Peyer's patch (tissue), 4 donors: ENCODE results near the gene ATP1A1. TPM values are rescaled to one million over a fixed set of nuclear protein-coding genes. Genes with fewer than 3 reads are reported as not detected.

ENCODE experiments used
- DNase-seq, 3 donors: peaks; one replicate each; pipeline ENCODE4 v3.0.0-alpha.2; 2017 to 2019
- H3K27ac ChIP-seq, 4 donors: fragments of 200-600 bp; sonication (generic); one replicate each; pipeline ENCODE4 v1.5.1; 2016 to 2019
- H3K27me3 ChIP-seq, 2 donors: fragments of 200-600 bp; sonication (generic); one replicate each; pipeline ENCODE4 v1.5.1; 2019
- H3K36me3 ChIP-seq, 3 donors: fragments of 200-600 bp; sonication (generic); one replicate each; pipeline ENCODE4 v1.5.1; 2016 to 2019
- H3K4me1 ChIP-seq, 4 donors: fragments of 200-600 bp; sonication (generic); one replicate each; pipeline ENCODE4 v1.5.1; 2016 to 2019
- H3K4me3 ChIP-seq, 4 donors: fragments of 200-600 bp; sonication (generic); 1 replicate in 3 of 4; 2 replicates in 1 of 4; pipeline ENCODE4 v1.5.1; 2016 to 2019; ENCODE audit warnings: mild to moderate bottlenecking in 1 of 4
- H3K9me3 ChIP-seq, 4 donors: fragments of 200-600 bp; sonication (generic); one replicate each; pipeline ENCODE4 v1.5.1; 2016 to 2019; ENCODE audit warnings: mild to moderate bottlenecking in 1 of 4
- CTCF ChIP-seq, 6 experiments: fragments of 450-650 bp in 4 of 6; fragments of 200-600 bp in 2 of 6; sonication (generic) in 1 of 6; IDR thresholded peaks; one replicate each; pipeline ENCODE4 v1.5.1; 2017 to 2019; ENCODE audit warnings: antibody characterized with exemption in 6 of 6, mild to moderate bottlenecking in 3 of 6, moderate library complexity in 1 of 6
- POLR2A ChIP-seq, 2 donors: fragments of 450-650 bp; IDR thresholded peaks; one replicate each; pipeline ENCODE4 v1.5.1; 2017; ENCODE audit warnings: antibody characterized with exemption in 2 of 2, mild to moderate bottlenecking in 2 of 2, moderate library complexity in 2 of 2
- total RNA-seq, 4 donors: library from RNA; depleted of rRNA; stranded (reverse); fragments of >200 nt; gene quantifications; one replicate each; pipeline ENCODE4 v1.1.0, GENCODE V29; 2016

Gene ATP1A1
- total RNA-seq, 4 donors from 2014 or later, result 229 to 4,700 (median 2,986) TPM

DNA sequence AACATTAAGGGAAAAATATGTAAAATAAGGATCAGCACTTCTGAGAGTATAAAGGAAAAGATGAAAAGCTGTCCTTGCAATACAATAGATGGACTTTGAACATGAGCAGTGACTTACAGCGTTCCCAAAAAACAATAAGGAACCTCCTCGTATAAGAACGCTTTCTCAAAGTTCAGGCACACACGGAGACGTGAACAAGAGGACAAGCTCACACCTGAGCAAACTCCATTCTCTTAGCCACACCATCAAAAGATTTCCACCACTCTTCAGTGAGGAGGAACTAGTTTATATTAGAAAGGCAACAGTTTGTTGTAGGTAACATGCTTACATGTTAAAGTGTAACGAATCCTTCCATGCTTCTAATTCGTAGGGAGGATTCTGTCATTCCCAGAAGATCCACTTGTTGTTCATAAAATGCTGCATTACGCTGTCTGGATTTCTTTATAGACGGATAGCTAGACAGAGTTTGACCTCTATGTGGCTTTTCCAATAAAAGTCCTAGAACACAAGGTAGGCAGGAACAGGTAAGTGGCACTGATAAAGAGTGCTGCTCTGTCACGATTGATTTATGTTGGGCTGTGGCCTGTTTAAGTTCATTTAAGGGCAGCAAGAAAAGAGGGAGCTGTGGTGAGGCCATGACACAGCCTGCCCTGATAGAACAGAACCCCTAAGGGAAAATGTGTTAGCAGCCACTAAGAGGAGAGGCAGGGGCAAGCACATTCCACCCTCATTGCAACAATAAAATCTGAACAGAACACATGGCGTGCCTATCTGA lies 37.0 kb upstream of the ATP1A1 start:
- no peaks in the 10 kb centered on the region for H3K27me3 ChIP-seq
- peak overlapping the region in 3 of 4 donors; percentile 63 to 83 (median 76) for H3K27ac ChIP-seq
- no peak for DNase-seq
- H3K9me3 ChIP-seq, result no peaks in the 10 kb centered on the region
- H3K4me1 ChIP-seq, result peaks cover 0 to 35% (median 4%) of the 10 kb centered on the region in 4 donors
- H3K36me3 ChIP-seq, result no peaks in the 10 kb centered on the region
- TF ChIP-seq POLR2A (IDR thresholded peaks at IDR 0.05), result peak; percentile 13 to 34
- TF ChIP-seq CTCF (IDR thresholded peaks at IDR 0.05), result peak in 3 of 6 experiments; percentile 13 to 28 (median 24)
- no peak overlapping the region for H3K4me3 ChIP-seq

GRCh38 chr1:116337398-116337797 lies 35.6 kb upstream of the ATP1A1 start:
- H3K27ac ChIP-seq, result peak overlapping the region in 3 of 4 donors; percentile 63 to 83 (median 76)
- TF ChIP-seq CTCF (IDR thresholded peaks at IDR 0.05), result no peak
- TF ChIP-seq POLR2A (IDR thresholded peaks at IDR 0.05), result no peak
- DNase-seq, result no peak
- no peaks in the 10 kb centered on the region for H3K27me3 ChIP-seq
- no peaks in the 10 kb centered on the region for H3K36me3 ChIP-seq
- H3K4me1 ChIP-seq, result peaks cover 0 to 31% (median 4%) of the 10 kb centered on the region in 4 donors
- H3K4me3 ChIP-seq, result no peak overlapping the region
- no peaks in the 10 kb centered on the region for H3K9me3 ChIP-seq

- peaks cover 0 to 30% (median 4%) of the 10 kb centered on the region in 4 donors for H3K4me1 ChIP-seq
- H3K4me3 ChIP-seq, result no peak overlapping the region
- H3K27me3 ChIP-seq, result no peaks in the 10 kb centered on the region
- no peak for DNase-seq
- no peak overlapping the region for H3K27ac ChIP-seq
- H3K36me3 ChIP-seq, result no peaks in the 10 kb centered on the region
- TF ChIP-seq CTCF (IDR thresholded peaks at IDR 0.05) (no peak), POLR2A (IDR thresholded peaks at IDR 0.05) (no peak)
- no peaks in the 10 kb centered on the region for H3K9me3 ChIP-seq
Measured at GRCh38 chr1:116338400-116338799, 34.6 kb upstream of the ATP1A1 start.

- Histone ChIP-seq H3K27ac (no peak overlapping the region), H3K36me3 (no peaks in the 10 kb centered on the region), H3K4me1 (peaks cover 0 to 8% (median 1%) of the 10 kb centered on the region in 4 donors), H3K27me3 (no peaks in the 10 kb centered on the region), H3K4me3 (no peak overlapping the region), H3K9me3 (no peaks in the 10 kb centered on the region)
- TF ChIP-seq CTCF (IDR thresholded peaks at IDR 0.05) (no peak), POLR2A (IDR thresholded peaks at IDR 0.05) (no peak)
- DNase-seq, result no peak
Measured at GRCh38 chr1:116340506-116341231, 32.4 kb upstream of the ATP1A1 start.

DNA sequence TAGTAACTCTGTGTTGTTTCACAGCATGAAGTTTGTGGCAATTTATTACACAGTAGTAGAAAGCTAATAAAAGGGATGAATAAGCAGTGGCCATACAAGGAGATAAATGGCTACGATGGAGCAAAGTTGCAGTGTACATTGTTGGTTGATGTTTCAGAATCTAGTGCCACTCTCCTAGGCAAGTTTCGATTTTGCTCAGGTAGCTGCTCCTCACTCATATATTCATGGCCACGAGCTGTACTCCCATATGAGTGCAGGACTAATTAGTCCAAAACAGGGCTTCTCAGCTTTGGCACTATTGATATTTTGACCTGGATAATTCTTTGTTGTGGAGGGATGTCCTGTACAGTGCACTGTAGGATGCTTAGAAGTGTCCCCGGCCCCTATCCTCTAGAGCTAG lies 30.0 kb upstream of the ATP1A1 start:
- Histone ChIP-seq H3K4me3 (no peak overlapping the region), H3K4me1 (no peaks in the 10 kb centered on the region), H3K27ac (no peak overlapping the region), H3K36me3 (no peaks in the 10 kb centered on the region), H3K9me3 (no peaks in the 10 kb centered on the region), H3K27me3 (no peaks in the 10 kb centered on the region)
- DNase-seq, result no peak
- TF ChIP-seq POLR2A (IDR thresholded peaks at IDR 0.05) (no peak), CTCF (IDR thresholded peaks at IDR 0.05) (no peak)
